ENCODE results near the gene RHOT2.
A peak's percentile ranks its signal among the peaks of the same experiment; 100 is the strongest.
"Not testable (repeated sequence)": the region's sequence is repeated elsewhere in the genome, so short reads cannot be mapped to it uniquely, and the experiment has no call there.

RHOT2 gene

DNA sequence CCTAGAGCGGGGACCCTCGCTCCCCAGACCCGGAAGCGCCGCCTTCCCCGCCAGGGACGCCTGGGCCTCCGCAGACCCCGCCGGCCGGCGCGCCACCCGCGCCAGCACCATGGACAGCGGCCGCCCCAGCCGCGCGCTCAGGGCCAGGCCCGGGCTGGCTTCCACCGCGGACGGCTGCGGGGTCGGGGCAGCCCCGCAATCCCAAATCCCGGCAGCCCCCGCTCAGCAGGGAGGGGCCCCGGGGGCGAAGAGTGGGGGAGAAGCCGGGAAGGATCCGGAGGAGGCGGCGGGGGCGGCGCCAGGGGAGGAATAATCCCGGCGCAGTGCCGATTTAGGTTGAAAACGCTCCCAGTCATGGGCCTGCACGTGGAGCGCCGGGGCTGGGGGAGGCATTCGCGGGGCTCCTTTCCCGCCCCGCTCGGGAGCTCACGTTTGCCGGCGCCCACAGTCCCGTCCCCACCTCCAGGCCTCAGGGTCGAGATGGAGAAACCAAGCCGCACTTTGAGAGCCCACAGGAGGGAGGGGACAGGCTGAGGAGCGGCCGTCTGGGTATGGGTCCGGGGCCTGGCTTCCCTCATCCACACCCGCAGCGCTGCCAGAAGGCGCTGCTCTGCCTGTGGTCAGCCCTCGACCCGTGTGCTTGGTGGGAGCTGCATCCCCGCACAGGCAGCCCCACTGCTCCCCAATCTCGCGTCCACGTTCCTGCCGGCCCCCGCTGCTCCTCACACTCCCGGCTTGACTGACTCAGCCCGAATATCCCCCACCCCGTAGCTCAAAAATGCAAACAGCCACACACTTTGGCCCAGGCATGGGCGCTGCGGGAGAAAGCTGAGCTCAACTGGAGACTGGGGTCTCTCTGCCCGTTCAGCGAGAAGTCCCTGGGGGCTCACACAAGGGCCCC, 33.0 kb downstream of the RHOT2 start:
- no peak for DNase-seq (ENCODE audit: low read depth in 2 of 2)

DNA sequence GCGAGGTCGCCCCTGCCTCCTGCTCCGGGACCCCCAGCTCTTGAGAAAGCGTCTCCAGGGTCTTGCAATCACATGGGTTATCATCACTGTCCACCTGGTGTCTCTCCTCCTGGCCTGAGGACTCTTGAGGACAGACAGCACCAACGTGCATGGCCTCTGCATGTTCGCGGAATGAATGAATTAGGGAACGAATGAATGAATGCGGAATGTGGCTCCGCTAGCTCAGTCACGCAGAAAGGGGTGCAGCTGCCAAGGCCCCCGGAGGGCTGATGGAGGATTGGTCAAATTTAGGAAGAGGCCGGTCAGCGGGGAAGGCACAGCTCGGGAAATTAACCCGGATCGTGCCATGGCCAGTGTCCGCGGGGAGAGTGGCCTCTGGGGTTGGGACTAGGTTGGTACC, 34.4 kb downstream of the RHOT2 start:
- DNase-seq (ENCODE audit: low read depth in 2 of 2) = no peak

DNA sequence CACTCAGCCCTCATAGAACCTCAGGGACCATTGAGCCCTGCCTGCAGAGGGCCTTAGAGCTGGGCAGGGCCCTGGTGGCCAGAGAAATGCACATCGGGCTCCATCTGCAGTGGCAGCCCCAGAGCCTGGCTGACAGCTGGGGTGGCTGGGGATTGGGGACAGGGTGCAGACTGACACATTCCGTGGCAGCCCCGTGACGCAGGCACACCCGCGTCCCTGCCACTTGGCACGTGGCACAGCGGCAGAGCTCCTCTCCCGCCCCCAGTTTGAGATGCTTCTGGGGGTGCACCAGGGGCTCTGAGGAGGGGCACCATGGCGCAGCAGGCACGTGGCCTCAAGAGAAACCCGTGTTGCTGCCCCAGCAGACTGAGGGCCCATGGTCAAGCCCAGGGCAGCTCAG, 35.5 kb downstream of the RHOT2 start:
- DNase-seq (ENCODE audit: low read depth in 2 of 2) = no peak

DNA sequence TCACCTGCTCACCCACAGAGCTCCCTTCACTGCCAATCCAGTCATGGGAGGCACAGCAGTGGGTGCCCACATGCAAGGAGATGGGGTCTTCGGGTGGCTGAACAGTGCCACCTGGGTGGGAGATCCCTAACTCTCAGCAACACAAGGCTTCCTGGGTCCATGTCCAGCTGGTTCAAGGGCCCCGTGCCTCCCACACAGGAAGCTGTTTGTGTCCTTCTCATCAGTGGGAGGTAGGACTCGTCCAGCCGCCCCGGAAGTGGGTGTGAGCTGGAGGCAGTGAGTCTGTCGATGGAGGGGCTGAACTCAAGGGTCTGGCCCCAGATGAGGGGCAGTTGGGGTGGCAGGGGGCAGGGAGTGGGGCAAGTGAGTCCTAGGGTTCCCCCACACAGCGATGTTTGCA, 36.1 kb downstream of the RHOT2 start:
- no peak for DNase-seq (ENCODE audit: low read depth in 2 of 2)

DNA sequence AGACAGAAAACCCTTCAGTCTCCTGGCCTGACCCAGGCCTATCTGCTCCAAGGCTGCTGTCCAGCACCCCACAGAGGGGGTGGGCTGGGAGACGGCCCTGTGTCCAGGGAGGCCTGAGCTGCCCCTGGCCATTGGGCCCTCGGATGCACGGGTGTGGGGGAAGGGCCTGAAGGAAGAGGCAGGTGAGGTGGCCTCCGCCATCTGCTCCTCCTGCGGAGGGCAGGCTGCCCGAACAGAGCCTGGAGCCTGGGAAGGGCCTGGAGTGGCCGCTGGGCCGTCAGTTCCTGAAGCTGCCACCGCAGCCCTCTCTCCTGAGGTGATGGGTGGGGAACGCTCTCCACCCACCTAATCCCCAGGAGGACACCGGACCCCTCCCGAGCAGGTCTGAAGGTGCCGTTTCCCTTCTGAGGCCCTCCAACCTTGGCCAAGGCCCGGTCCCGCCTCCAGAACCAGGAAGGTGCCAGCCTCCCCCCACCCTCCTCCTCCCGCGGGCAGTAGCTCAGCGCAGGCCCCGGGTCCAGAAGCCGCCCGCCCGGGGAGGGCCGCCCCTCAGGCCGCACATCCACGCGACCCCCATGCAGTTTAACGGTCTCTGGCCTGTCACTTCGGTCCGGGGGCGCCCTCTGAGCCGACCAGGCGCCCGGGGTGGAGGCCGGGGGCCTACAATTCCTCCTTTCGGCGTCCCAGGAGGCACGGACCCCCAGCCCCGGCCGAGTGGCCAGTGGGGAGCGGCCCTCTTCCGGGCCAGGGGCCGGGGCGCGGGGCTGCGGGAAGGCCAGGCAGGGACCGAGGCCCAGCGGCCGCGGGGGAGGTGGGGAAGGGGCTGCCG, 36.8 kb downstream of the RHOT2 start:
- DNase-seq (ENCODE audit: low read depth in 2 of 2) = no peak

DNA sequence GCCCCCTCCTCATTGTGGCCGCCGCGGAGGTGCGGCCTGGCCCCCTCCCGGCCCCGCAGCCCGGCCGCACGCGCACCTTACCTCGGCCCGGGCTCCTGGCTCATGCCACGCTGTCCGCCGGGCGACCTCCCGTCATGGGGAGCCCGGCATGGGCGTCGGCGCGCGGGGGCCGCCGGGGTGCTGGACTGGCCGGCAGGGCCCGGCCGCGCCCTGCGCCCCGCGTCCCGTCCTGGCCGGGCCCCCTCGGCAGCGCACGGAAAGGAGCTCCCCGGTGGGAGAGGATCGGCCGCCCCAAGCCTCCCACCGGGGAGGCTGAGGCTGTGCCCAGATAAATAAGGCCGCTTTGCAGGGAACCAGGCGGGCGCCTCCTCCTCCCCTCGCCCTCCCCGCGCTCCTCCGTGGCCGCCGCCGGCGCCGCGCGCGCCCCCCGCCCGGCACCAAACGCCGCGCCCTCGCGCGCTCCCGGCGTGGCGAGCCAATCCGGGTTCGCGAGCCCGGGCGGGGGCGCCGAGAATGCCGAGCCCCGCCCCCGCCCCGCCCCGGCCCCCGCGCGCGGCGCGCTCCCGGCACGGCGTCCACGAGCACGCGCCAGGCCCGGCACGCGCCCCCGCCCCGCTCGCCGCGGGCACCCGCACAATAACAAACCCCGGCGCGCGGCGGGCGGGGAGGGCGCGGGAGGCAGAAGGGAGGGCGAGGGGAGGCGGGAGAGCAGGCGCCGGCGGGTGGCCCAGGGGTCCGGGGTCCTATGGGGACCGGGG, 37.7 kb downstream of the RHOT2 start, which contains the start of gene FBXL16:
Gene FBXL16 (minus strand): TSS at position 371 of the 758 bp plus-strand sequence. CDS start 8,396 bp downstream, outside the sequence.
- no peak for DNase-seq (ENCODE audit: low read depth in 2 of 2)

DNA sequence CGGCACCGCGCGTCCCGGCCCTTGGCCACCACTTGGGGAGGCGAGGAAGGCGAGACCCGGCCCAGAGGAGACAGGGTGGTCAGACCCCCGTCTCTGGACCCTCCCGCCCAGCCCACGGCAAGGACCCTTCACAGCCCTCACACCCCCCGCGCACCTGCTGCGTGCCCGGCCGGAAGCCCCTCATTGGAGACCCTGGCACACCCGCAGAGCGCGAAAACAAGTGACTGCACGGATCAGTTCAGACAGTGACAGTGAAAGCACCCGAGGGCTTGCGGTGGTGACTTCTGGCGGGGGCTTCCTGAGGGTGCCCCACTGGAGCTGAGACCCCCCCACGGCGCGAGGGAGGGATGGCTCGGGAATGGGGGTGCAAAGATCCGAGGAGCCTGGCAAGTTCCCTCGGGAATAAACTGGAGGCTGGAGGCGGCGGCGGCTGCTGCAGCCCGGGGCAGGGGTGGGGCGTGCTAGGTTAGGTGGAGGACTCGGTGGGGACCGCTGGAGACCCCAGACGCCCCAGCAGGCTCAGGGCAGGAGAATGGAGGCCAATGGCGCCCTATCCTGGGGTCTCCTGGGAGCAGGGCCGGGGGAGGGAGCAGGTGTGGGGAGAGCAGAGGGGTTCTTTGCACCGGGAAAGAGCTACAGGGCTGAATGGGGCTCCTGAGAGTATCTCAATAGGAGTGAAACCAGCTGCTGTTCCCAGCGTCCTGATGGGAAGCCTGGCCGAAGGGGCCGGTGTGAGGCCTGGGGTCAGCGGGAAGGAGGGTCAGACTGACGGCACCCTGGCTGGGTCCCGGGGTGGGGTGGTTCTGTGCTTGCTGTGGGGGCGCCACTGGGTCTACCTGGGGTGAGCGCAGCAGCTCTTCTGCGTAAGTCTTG, 38.5 kb downstream of the RHOT2 start:
- no peak for DNase-seq (ENCODE audit: low read depth in 2 of 2)

DNA sequence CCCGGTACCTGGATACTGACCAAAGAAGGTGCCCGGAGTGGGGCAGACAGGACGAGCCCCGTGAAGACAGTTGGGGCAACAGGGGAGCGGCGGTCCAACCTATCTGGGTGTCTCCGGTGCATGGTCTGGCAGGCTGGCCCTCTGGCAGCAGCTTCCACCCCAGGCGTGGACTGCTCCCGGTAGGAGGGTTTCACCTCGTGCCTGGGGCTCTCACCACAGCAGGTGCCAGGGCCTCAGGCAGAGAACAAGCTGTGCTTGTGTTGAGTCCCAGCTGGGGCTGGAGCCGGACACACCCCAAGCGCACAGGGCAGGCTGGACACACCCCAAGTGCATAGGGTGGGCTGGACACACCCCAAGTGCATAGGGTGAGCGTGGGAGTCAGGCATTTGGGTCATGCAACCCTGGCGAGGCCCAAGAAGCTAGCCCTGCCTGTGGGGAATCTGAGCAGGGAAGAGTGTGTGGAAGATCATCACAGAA, 39.2 kb downstream of the RHOT2 start:
- DNase-seq (ENCODE audit: low read depth in 2 of 2) = no peak

DNA sequence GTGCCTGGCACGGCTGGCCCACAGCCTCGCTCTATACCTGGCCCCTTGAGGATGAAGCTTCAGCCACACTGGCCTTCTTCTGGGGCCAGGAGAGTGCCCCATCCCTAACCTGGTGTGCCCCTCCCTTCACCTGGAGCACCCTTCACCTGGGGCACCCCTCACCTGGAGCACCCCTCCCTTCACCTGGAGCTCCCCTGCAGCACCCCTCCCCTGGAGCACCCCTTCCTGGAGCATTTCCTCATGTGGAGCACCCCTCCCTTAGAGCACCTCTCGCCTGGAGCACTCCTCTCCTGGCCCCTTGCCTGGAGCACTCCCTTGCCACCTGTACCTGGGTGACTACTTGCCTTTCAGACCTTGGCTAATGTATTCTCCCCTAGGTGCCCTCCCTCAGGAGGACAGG, 40.1 kb downstream of the RHOT2 start:
- DNase-seq (ENCODE audit: low read depth in 2 of 2) = no peak

DNA sequence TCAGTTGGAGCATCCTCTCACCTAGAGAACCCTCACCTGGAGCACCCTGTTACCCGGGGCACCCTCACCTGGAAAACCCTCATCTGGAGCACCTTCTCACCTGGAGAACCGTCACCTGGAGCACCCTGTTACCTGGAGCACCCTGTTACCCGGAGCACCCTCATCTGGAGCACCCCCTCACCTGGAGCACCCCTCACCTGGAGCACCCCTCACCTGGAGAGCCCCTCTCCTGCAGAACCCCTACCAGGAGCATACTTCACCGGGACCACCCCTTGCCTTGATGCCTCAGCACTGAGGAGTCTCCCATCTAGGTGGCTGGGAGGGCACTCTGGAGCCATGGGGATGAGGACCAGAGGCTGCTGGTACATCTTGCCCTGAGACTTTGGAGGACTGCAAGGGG, 41.0 kb downstream of the RHOT2 start:
- DNase-seq (ENCODE audit: low read depth in 2 of 2) = no peak

DNA sequence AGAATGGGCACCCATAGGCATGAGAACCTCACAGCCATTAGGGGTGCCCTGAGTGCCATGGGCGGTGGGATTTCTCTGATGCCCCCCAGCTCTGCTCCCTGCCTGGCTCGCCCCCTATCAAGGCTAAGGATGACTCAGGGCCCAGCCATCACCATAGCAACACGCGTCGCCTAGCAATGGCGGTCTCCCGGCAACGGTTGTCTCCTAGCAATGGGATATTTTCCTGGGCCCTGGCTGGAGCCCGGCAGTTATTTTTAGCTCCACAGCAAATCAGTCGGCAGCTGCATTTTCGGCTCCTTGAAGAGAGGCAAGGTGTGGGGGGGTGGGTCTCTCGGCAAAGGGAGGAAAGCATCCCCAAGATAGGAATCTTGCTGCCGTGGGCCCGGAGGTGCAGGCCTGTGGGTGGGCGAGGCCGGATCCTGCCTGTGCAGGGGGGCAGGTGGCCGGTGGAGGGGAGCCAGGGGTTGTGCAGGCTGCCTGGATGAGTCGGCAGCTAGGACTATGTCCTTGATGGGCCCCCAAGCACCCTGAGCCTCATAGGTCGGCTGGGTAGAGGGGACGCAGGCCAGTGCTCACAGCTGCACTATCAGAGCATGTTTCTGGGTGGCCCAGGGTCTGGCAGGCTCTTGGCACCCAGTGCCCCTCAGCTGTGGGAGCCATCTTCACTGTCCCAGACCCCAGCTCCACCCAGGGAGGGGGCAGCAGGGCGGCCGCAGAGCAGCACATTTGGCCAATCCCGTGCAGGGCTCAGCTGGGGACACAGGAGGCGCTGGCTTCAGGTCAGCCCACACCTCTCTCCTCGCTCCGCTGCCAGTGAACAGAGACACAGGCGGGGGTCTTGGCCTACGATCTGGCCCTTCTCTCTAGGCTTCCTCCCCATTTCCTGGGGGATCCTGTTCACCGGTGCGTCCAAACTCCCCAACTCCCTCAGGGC, 41.9 kb downstream of the RHOT2 start:
- DNase-seq (ENCODE audit: low read depth in 2 of 2) = no peak

DNA sequence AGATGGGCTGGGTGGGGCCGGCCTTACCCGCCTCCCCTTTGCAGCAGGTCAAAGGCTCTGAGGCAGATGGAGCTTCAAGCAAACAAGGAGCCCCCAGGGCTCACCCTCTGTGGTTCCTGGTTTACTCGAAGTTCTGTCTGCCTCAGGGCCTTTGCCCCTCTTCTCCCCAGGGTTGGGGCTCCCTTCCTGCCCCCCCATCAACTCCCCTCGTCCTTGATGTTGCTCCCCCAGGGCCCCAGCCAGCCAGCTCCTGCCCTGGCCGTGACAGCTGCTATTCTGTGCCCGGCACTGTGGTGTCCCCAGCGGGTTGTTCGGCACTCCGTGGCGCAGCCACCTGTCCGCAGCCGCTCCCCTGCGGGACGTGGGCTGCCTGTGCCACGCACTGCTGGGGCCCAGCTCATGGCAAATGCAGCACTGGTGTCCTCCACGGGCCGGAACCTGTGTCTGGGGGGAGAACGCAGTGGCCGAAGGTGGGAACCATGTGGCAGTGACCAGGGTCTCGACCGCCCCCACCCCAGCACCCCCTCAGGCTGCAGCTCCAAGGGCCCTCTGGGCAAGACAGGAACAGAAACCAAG, 42.7 kb downstream of the RHOT2 start:
- DNase-seq (ENCODE audit: low read depth in 2 of 2) = no peak

DNA sequence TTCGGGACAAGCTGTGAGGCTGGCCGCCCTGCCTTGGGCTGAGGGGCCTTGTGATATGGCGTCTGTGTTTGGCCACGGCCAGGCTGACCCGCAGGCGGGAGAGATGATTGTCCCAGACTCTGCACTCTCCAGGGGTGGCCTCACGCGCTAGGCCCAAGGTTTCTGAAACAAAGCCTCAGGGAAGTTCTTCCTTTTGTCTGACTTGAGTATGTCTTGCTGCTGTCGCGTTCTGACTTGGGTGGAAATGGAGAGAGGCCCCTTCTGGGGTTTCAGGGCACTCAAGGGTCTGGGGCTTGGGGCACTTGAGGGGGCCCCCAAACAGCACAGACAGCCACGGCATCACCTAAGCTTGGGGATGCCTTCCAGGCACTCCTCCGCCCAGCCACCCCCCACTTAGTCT, 43.2 kb downstream of the RHOT2 start:
- DNase-seq (ENCODE audit: low read depth in 2 of 2) = no peak

DNA sequence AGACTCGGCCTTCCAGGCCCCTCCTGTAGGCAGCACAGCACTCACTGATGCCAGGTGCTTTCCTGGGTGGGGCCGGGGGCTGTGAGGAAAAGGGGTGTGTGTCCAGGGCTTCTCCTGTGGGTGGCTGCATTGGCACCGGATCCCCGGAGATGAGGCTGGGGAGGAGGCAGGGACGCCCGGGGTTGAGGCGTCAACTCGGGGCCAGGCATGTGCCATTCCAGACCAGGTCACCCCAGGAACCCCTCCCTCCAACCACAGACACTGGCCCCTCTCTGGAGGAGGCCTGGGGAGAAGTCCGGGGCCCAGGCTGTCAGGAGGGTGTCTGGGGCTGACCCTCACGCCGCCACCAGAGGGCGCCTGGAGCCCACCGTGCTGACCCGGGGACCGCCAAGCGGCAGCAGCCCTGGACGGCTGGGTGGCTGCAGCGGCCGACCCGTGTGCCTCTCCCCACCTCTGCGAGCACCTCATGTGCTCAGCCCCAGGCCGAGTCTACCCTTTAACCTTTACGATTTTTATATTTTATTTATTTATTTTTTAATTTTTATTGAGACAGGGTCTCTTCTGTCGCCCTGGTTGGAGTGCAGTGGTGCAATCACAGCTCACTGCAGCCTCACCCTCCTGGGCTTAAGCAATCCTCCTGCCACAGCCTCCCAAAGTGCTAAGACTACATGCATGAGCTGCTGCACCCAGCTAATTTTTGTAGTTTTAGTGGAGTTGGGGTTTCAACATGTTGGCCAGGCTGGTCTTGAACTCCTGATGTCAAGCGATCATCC, 43.8 kb downstream of the RHOT2 start:
- peak; percentile 60 to 67 for DNase-seq (ENCODE audit: low read depth in 2 of 2)

DNA sequence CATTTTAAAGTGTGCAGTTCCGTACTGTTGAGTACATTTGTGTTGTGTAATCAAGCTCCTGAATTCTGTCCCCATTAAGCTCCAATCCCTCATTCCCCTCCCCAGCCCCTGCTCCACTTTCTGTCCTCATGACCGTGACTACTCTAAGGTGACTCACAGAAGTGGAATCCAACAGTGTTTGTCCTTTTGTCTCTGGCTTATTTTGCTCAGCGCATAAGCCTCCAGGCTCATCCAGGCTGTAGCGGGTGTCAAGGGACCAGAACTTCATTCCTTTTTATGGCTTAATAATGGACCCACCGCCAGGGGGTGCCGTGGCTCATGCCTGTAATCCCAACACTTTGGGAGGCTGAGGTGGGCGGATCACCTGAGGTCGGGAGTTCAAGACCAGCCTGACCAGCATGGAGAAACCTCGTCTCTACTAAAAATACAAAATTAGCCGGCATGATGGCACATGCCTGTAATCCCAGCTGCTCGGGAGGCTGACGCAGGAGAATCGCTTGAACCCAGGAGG, 44.9 kb downstream of the RHOT2 start:
- DNase-seq (ENCODE audit: low read depth in 2 of 2) = not testable (repeated sequence)

DNA sequence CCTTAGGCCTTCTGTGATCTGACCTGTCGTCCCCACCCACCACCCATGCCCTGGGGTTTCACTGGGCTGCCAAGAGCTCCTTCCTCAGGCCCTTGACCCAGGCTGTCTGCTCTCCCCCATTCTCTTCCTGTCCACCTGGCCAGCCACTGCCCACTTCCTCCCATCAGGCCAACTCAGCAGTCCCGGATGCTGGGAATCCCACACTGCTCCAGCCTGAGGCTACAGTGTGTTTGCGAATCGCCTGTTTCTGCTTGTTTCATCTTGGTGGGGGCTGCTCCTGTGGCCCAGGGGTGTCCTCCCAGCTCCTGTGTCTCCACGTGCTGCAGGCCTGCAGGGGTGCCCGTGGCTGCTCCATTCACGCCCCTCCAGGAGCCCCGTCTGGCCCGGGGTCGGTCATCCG, 46.1 kb downstream of the RHOT2 start:
- DNase-seq (ENCODE audit: low read depth in 2 of 2) = no peak

DNA sequence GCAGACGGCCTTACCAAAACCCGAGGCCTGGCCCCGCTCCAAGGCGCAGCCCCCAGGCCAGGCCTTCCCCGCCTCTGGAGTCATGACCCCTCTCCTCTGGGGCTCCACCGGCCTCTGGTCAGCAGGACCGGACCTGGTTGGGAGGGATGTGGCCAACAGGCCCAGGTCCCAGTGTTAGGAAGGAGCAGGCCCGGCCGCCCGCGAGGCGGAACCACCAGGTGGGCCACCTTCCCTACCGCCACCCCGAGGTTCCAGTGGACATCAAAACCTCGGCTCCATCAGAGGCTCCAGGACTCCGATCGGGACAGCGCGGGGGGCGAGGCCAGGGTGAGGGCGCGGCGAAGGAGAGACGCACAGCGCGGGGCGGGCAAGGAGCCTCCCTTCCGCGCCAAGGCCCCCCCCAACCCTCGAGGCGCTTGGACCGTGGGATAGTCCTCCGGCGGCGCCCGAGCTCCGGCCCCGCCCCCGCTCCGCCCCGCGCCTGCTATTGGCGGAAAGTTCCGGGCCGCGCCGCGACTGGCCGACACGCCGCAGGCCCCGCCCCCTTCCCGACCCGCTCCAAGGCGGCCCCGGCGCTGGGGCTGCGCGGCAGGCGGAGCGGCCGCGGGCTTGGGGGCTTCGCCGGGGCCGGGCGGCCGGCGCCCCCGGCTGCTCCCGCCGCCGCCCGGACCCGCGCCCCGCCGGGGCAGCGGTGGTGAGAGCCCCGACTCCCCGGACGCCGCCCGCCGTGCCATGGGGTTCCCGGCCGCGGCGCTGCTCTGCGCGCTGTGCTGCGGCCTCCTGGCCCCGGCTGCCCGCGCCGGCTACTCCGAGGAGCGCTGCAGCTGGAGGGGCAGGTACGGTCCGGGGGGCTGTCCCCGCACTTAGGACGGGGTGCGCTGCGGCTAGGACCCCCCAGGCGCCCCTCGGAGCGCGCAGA, 46.9 kb downstream of the RHOT2 start, which contains the start of gene METRN:
Gene METRN (plus strand): TSS at position 561 of the 919 bp plus-strand sequence. CDS start 172 bp downstream, at position 733.
- DNase-seq (ENCODE audit: low read depth in 2 of 2) = peak; percentile 79 to 81

All from stimulated activated CD8-positive, alpha-beta memory T cell treated with anti-CD3 and anti-CD28 coated beads, Interleukin-2, amount 100 ng/mL, for 1 hour (primary cell).